ENCODE measurements around the gene PID1.

The PID1 gene

GRCh38 chr2:229009816-229010215, 261.3 kb downstream of the PID1 start:
- no peak for DNase-seq (ENCODE audit: low read depth)

GRCh38 chr2:229003256-229003655, 267.8 kb downstream of the PID1 start:
- no peak for DNase-seq (ENCODE audit: low read depth)

DNA sequence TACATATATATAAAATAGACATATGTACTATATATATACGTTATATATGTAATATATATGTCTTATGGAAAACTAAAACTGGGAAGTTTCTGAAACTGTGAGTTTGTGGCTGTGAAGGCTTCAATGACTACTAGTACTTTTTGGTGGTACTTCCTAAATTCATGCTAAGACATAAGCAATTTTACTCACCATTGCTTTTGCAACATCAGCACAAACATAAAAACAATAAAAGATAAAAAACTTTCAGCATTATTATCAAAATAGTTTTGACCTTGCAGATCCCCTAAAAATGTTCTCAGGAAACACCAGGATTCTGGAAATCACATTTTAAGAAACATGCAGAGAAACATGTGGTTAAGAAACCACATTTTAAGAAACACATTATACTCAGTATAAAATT, 269.9 kb downstream of the PID1 start:
- no peak for DNase-seq (ENCODE audit: low read depth)

GRCh38 chr2:228999326-228999725, 271.8 kb downstream of the PID1 start:
- no peak for DNase-seq (ENCODE audit: low read depth)

DNA sequence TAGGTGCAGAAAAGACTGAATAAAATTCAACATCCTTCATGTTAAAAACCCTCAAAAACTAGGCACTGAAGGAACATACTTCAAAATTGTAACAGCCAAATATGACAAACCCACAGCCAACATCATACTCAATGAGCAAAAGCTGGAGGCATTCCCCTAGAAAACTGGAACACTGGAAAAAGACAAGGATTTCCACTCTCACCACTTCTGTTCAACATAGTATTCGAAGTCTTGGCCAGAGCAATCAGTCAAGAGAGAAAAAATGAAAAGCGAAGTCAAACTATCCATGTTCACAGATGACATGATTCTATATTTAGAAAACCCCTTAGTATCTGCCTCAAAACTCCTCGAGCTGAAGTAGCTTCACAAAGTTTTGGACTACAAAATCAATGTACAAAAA, 282.3 kb downstream of the PID1 start:
- DNase-seq (ENCODE audit: low read depth), result no peak

DNA sequence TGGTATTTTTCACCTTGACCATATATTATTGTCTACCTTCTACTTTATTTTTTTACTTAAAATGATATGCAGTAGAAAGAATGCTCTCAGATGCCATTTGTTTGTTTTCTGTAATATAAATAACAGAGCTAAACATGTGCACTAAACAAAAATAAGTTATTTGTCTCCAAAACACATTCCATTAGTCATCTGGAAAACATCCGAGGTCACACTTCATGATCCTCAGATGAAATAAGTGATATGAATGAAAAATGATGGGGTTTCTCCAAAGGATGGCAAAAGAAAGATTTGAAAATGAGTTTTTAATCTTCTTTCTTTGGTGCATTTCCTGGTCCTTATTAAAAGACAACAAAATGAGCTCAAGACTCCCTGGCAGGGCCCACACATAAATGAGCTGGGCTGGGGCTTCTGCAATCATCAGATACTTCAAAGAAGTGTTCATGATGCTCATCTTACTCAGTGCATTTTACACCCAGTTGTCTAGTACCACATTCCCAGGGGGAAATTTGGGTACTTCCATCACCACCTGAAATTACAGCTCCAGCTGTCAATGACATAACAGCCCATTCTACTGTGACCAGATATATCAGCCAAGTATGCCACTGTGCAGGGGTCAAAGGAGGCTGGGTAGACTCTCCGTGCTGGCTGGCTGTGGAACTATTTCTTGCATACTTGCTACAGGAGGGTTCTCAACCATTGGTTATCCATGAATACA, 283.5 kb downstream of the PID1 start:
- no peak for DNase-seq (ENCODE audit: low read depth)

- no peak for DNase-seq (ENCODE audit: low read depth)
Measured at GRCh38 chr2:228986961-228987360, 284.1 kb downstream of the PID1 start.

GRCh38 chr2:228983700-228984099, 287.4 kb downstream of the PID1 start:
- DNase-seq (ENCODE audit: low read depth), result no peak

DNA sequence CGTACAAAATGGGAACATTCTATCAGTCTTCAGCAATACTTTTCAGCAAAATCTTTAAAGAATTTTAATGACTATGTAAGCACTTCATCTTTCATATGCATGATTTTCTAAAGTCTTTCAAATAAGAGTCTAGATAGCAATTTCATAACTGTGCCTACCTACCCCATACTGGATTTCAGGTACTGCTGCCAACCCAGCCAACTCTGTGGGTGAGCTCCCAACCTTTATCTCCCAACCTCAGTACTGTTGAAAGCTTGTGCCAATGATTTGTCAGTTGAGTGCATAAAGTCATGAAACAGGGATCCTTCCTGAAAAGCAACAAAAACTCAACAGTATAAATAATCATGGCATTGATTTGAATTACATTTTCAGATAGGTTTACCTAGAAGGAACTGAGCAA, 296.9 kb downstream of the PID1 start:
- no peak for DNase-seq (ENCODE audit: low read depth)

Data from activated T-helper 9 cell treated with anti-CD3 and anti-CD28 coated beads, Interleukin-2, amount 50 U/mL, for 16 hours (primary cell).